GM20000 (cell line): Measurements from ENCODE around the gene DICER1.

Source experiments
- DNase-seq: peaks from one replicate; pipeline ENCODE4 v3.0.0; 2012; ENCODE audit warnings: low spot score
- TF ChIP-seq, protein P1 (sequence below): IDR thresholded peaks from 2 replicates; pipeline ENCODE4 v1.5.1; 2012; ENCODE audit warnings: mild to moderate bottlenecking, control low read depth; ENCODE audit errors: extremely low read depth, missing control alignments

DICER1 gene

DNA sequence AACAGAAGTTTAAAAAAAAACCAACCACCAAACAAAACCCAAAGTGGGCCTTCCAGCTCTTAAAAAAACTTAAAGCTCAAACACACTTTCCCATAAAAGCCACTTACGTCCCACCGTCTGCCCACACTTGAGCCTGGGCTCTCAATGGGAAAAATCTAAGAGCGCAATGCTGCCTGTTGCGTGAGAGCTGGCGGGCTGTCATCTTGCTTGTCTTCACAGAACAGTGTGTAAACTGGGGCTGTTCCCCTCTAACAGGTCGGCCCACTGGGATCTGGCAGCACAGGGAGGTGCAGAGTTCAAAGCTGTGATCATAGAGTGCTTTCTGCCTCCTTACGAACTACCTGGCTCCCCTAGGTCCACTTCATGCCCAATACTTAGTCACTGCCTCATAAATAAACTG is 80.0 kb downstream of the DICER1 start:
- TF ChIP-seq, protein P1, sequence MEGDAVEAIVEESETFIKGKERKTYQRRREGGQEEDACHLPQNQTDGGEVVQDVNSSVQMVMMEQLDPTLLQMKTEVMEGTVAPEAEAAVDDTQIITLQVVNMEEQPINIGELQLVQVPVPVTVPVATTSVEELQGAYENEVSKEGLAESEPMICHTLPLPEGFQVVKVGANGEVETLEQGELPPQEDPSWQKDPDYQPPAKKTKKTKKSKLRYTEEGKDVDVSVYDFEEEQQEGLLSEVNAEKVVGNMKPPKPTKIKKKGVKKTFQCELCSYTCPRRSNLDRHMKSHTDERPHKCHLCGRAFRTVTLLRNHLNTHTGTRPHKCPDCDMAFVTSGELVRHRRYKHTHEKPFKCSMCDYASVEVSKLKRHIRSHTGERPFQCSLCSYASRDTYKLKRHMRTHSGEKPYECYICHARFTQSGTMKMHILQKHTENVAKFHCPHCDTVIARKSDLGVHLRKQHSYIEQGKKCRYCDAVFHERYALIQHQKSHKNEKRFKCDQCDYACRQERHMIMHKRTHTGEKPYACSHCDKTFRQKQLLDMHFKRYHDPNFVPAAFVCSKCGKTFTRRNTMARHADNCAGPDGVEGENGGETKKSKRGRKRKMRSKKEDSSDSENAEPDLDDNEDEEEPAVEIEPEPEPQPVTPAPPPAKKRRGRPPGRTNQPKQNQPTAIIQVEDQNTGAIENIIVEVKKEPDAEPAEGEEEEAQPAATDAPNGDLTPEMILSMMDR, result no peak
- no peak for DNase-seq

DNA sequence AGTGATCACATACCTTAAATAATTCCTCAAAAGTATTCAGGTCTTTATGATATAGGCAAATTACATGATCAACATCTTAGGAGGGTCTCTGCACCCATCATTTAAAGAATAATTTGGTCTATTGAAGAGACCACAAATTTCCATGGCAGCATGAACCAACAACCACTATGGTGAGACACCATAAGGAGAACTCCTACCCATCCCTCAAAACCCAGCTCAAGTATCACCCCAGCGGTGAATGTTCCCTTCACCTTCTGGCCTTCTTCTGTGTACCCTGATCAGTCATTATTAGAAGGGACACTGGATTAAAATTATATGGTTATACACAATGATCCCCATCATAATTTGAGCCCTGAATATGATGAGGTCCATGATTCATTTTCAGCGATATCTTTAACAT is 81.5 kb downstream of the DICER1 start:
- no peak for DNase-seq
- TF ChIP-seq, protein P1, result no peak

DNA sequence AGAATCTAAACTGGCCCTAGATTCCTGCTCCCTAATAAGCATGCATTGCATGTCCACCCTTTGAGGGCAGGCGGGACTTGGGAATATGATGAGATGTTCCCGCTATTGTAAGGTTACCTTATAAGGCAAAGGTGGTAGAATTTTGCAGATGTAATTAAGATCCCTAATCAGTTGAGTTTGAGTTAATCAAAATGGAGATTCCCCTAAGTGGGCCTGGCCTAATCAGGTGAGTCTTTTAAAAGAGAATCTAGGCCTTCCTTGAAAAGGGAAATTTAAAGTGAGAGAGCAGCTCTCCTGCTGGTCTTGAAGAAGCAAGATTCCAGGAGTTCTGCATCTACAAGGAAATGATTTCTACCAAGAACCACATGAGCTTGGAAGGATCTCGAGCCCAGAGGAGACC is 83.4 kb downstream of the DICER1 start:
- DNase-seq, result no peak
- TF ChIP-seq, protein P1, result no peak

DNA sequence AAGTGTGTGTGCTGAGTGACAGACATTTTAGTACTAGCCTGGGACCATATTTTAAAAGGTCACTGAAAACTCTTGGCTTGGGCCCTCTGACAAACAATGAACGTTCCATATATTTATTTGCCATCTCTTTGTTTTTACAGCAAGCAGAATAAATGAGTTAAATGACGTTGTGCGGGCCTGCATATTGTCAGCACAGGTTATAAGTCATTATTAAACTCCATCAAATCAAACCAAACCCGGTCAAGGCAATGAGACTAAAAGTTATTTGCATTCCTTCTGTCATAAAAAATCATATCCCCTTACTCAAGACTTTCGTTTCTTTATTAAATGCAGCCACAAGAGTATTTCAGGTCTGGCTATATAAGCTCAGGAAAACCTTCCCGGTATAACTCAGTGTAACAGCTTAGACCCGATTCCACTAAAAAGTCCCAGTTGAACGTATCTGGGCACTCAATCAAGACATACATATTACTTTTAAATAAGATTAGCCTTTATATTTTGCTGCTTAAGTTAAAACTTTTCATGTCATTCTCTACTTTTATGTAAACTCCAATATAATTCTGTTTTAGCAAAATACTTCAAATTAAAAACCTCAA is 84.9 kb downstream of the DICER1 start:
- no peak for DNase-seq
- TF ChIP-seq, protein P1, result no peak

DNA sequence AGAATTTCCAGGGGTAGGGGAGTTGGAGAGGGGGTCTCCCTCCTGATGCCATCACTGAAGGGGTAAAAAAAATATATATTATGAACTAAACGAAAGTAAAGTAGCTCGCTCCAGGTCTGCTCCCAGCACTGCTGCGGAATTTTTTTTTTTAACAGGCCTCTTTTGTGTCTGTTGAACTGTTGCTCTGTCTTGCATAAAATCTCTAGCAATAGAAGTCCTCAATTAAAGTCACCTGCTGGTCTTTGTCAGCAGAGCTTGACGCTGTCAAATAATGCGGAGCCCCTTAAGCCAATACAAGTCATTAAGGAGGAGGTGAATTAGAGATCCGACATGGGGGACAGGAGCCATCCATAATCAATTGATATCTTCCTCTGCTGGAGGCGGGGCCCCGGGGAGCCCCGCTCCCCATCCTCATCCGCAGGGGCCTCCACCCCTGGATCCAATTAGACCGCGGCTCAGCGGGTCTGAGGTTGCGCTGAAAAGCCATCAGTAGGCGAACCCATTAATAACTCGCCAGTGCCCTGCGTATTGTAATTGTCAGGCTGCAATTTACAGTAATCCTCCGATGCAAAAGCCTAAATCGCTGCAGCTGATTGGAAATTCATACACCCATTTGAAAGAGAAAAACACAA is 85.6 kb downstream of the DICER1 start:
- TF ChIP-seq, protein P1, result no peak
- no peak for DNase-seq

DNA sequence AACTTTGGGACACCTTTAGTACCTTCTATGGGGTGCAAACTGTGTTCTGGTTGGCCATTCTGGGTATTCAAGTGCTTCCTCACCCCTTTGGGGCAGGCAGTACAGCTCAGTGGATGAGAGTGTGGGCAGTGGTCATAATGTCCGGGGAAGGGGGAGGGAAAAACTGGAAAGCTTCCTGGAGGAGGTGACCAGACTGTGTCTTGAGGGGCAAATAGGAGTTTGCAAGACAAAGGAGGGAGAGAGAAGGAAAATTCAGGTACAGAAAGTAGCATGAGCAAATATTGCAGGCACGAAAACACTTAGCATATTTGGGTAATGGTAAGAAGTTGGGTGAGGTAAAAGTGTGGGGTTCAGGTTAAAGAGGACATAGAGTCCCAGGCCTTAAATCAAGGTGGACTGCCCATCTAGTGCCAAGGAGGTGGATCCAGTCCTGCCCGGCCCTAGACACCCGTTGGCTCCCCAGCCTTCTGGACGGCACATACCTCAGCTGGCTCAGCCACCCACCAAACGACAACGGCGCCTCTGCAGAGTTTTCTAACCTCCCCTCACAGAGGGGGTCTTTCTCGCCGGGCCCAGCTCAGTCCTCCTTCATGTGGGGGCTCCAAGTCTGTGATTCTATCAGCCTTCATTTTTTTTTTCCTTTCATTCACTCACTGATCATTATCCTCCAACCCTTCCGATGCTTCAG is 86.4 kb downstream of the DICER1 start:
- TF ChIP-seq, protein P1, result no peak
- no peak for DNase-seq

DNA sequence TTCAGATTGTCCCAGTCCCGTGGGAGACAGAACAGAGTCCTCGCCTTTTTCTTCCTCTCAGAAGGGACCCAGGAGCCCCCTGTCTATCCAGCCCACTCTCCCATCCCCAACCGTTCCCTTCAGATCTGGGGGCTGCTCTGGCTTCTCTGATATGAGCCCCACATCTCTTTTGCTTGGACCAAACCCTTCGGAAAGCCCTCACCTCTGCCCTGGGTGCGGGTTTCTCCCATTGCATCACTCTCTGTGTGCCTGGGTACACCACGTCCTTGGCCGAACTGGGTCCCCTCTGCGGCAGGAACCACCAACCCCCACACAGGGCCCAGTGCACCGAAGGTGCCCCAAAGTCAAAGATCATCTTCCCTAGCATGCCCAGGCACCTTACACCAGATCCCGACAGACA is 87.8 kb downstream of the DICER1 start:
- DNase-seq, result no peak
- TF ChIP-seq, protein P1, result no peak
